Measurements from ENCODE around the gene DDOST.
"Not testable (repeated sequence)": the region's sequence is repeated elsewhere in the genome, so short reads cannot be mapped to it uniquely, and the experiment has no call there.

The DDOST gene

GRCh38 chr1:20624709-20625108 lies 36.5 kb downstream of the DDOST start:
- DNase-seq (ENCODE audit: low spot score) = no peak

- no peak for DNase-seq (ENCODE audit: low spot score)
These were observed 40.2 kb downstream of the DDOST start for GRCh38 chr1:20621012-20621411.

GRCh38 chr1:20619999-20620398 lies 41.2 kb downstream of the DDOST start:
- DNase-seq (ENCODE audit: low spot score) = no peak

- no peak for DNase-seq (ENCODE audit: low spot score)
These were observed 42.6 kb downstream of the DDOST start for GRCh38 chr1:20618550-20618949.

GRCh38 chr1:20616847-20617487 lies 44.2 kb downstream of the DDOST start:
- no peak for DNase-seq (ENCODE audit: low spot score)

- DNase-seq (ENCODE audit: low spot score) = no peak
These were observed 45.0 kb downstream of the DDOST start for GRCh38 chr1:20615946-20616846.

- DNase-seq (ENCODE audit: low spot score) = no peak
These were observed 47.0 kb downstream of the DDOST start for GRCh38 chr1:20614131-20614579.

- DNase-seq (ENCODE audit: low spot score) = no peak
These were observed 48.9 kb downstream of the DDOST start for GRCh38 chr1:20612221-20612746.

GRCh38 chr1:20611652-20612051 lies 49.5 kb downstream of the DDOST start:
- no peak for DNase-seq (ENCODE audit: low spot score)

- DNase-seq (ENCODE audit: low spot score) = no peak
These were observed 50.2 kb downstream of the DDOST start for GRCh38 chr1:20610970-20611369.

- no peak for DNase-seq (ENCODE audit: low spot score)
These were observed 51.6 kb downstream of the DDOST start for GRCh38 chr1:20609541-20609940.

- DNase-seq (ENCODE audit: low spot score) = not testable (repeated sequence)
These were observed 54.2 kb downstream of the DDOST start for GRCh38 chr1:20606801-20607570.

- no peak for DNase-seq (ENCODE audit: low spot score)
These were observed 56.5 kb downstream of the DDOST start for GRCh38 chr1:20604678-20605077.

GRCh38 chr1:20603504-20604464 lies 57.4 kb downstream of the DDOST start:
- no peak for DNase-seq (ENCODE audit: low spot score)

- no peak for DNase-seq (ENCODE audit: low spot score)
These were observed 58.2 kb downstream of the DDOST start for GRCh38 chr1:20602851-20603450.

All from ecto neural progenitor cell (in vitro differentiated cells).